D341Med (cell line): ENCODE data around the gene ITGBL1.

Experiments
- DNase-seq: peaks from one replicate; pipeline ENCODE4 v3.0.0; 2012; ENCODE audit warnings: low spot score

ITGBL1 gene

GRCh38 chr13:101703081-101703480 lies 250.6 kb downstream of the ITGBL1 start:
- no peak for DNase-seq

DNA sequence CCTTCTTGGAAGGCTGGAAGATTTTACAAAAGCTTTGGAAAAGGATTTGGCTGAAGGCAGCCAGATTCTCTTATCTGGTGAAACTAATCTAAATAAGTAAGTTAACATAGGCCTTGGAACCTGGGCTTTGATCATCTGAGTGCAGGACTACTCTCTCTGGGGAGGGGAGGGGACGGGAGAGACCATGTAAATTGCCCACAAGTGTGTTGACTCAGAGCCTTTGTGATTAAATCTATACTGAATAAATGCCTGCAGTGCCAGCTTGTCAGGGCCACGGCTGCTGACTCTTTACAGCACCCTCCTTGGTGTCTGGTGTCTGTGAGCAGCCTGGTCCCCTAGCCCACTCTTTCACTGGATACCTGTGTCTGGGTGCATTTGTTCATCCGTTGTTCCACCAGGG lies 251.4 kb downstream of the ITGBL1 start:
- DNase-seq, result no peak

DNA sequence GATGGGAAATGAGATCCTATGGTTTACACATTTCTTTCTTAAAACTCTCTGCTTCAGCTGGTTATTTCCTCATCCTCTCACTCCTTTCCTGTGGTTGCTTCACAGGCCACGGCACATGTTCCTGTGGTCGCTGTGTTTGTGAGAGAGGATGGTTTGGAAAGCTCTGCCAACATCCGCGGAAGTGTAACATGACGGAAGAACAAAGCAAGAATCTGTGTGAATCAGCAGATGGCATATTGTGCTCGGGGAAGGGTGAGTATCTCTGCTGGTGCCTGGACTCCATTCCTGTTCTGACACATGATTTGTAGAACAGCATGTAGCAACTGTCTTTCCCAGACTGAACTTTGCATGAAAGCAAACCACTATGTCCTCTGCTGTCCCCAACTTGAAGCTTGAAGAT lies 254.2 kb downstream of the ITGBL1 start:
- DNase-seq, result no peak

GRCh38 chr13:101707659-101708058 lies 255.2 kb downstream of the ITGBL1 start:
- no peak for DNase-seq

- DNase-seq, result no peak
These were observed 255.6 kb downstream of the ITGBL1 start for GRCh38 chr13:101708115-101708514.

GRCh38 chr13:101709952-101710351 lies 257.5 kb downstream of the ITGBL1 start:
- DNase-seq, result no peak

DNA sequence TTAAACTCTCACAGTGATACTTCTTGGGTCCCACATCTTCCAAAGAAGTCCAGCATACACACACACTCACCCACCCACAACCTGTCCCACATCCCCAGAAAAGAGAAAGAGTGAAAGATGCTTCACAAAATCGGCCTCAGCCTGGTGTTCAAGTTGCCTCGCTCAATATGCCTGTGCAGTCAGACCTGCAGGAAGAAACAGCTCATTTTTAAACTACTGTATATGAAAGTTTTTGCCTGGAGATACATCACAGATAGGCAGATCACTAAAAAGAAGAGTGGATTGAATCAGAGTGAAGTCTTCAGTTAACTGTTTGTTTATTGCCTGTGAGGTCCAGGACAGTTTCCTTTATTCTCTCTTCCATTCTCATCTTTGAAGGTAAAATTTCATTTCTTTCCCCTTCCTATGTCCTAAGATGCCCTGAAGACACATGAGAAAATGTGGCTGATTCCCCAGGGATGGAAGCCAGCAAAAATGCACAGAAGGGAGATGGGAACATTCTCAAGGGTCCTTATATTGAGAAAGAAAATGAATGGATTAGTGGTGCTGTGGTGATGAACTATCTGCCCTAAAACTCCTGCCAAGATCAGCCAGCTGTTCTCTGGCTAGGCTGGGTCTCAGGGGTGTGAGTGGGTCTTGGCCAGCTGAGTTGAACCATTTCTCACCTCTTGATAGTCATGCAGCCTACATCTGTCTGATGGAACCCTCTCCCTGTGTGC lies 259.0 kb downstream of the ITGBL1 start:
- no peak for DNase-seq

DNA sequence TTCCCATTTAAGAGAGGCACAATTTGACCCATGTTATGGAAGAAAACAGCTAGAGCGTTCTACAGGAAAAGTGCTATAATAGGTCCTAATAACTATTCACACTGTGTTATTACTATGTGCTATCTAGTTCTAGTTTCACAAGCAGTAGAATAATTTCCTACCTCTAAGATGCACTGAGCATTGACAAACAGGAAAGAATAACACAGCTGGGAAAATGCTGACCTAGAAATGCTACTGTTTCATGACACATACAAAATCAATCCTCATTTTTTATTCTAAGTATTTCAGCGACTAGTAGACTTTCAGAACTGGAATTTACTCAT lies 259.5 kb downstream of the ITGBL1 start:
- no peak for DNase-seq

- DNase-seq, result no peak
These were observed 261.7 kb downstream of the ITGBL1 start for GRCh38 chr13:101714195-101714594.

GRCh38 chr13:101717353-101717752 lies 264.9 kb downstream of the ITGBL1 start:
- no peak for DNase-seq

- DNase-seq, result no peak
These were observed 266.0 kb downstream of the ITGBL1 start for GRCh38 chr13:101718496-101718895.

- no peak for DNase-seq
These were observed 274.2 kb downstream of the ITGBL1 start for GRCh38 chr13:101726681-101727080.

GRCh38 chr13:101727118-101727517 lies 274.6 kb downstream of the ITGBL1 start:
- DNase-seq, result no peak

GRCh38 chr13:101728021-101728420 lies 275.5 kb downstream of the ITGBL1 start:
- no peak for DNase-seq

GRCh38 chr13:101728615-101729014 lies 276.1 kb downstream of the ITGBL1 start:
- DNase-seq, result no peak

DNA sequence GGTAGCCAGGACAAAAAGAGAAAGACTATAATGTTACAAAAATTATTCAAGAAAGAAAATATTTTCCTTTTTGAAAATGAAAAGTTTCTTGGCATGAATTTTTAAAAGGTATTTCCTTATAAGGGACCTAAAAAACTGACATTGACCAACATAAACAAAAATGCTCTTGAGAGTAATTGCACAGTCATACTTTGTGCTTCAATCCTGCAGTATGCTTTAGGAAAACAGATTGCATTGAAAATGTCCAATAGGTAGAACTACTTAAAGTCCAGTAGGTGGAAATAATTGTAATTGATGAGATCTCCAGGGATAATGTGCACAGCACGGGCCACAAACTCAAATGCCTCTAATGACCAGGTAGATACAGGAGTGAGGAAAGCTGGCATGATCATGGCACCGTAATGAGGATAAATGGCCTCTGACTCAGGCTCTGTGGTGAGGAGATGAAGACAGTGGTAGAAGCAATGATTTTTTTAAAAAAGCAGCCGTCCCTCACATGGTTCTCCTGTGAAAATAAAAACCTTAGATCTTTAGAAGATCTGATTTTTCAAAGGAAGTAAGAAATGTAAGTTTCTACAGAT lies 278.0 kb downstream of the ITGBL1 start:
- no peak for DNase-seq

GRCh38 chr13:101736566-101736965 lies 284.1 kb downstream of the ITGBL1 start:
- no peak for DNase-seq

DNA sequence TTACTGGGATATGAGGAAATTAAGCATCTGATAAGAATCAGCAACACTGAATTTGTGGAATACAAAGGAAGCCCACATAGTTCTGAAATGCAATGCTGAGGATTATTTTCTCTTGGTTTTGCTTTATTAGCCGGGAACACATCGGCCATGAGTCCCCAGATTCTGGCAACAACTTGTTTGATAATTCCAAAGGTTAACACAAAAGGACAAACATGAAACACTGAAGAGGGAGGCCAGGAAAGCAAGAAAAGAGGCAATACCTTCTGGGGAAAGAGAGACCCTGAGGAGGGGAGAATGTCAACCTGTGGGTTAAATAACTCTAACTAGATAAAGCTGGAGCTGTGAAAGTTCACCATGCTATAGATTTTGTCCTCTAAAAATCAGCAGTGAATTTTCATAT lies 285.9 kb downstream of the ITGBL1 start:
- no peak for DNase-seq

DNA sequence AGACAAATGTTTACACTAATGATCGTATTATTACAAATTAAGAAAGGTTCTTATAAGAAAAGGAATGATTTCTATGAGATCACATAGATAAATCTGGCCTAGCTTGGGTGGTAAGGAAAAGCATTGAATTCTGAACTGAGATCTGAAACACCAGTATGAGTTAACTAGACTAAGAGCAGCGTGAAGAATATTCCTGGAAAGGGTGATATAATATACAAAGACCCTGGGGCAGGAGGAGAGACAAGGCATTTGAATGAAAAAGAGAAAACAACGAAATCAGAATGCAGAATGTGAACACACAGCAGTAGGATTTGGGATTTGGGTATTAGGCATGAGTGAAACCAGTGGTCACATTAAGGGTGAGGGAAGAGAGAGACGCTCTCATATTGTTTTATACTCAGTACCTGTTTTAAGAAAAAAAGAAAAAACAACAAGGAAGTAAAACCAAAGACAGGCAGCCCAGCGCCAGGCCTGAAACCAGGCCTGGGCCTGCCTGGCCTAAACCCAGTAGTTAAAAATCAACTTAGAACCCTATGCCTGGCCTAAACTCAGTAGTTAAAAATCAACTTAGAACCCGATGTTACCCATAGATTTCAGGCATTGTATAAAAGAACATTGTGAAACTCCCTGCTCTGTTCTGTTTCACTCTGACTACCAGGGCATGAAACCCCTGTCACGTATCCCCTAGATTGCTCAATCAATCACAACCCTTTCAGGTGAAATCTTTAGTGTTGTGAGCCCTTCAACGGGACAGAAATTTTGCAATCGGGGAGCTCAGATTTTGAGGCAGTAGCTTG lies 287.1 kb downstream of the ITGBL1 start:
- DNase-seq, result no peak

DNA sequence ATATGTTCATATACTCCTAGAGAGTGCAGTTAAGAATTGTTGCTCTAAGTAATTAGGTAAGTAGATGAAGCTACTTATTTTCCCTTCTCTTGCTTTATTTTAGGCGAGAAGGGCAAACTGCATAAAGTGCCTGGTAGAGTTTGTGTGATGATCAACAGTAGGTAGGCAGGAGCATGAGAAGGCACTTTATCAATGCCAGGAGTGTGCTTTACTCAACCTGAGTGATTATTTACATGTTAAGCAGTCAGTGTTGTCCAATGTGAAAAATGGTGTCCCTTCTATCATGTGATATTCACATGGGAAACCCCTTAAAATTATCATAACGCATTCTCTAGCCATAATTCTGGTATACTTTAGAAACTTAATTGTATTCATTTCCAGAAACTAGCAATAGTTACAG lies 294.0 kb downstream of the ITGBL1 start:
- DNase-seq, result no peak

DNA sequence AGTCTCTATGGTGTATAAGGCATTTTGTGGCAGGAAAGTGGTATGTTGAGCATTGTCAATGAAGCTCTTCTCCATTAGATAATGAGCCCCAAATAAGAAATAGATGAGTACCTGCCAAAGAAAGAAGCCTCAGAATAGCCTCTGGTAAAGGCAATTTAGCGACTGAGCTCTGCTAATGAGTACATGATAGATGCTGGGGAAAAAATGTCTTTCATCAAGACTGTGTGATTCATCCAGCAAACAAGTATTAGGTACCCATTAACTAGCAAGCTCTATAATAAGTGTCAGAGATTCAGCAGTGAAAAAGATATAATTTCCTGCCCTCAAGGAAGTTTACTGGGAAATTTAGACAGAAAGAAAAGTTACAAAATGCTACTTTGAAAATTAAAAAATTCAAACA lies 294.6 kb downstream of the ITGBL1 start:
- no peak for DNase-seq

- DNase-seq, result no peak
These were observed 297.1 kb downstream of the ITGBL1 start for GRCh38 chr13:101749584-101749983.

DNA sequence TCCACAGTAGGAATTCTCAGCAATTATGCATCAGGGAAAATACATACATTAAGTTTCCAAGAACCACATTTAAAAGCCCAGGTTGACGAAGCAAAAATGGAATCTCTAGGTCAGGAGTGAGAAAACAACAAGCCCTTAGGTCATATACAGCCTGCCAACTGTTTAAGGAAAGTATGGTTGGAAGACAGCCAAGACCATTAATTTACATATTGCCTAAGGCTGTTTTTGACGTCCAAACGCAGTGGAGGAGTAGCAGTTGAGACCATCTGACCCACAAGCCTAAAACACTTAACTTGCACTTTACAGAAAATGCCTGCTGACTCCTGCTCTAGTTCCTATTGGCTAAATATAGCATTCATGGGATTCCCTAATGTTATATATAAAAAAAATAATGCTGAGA lies 299.0 kb downstream of the ITGBL1 start:
- no peak for DNase-seq
